MV-4-11 (cell line): Measurements from ENCODE around the gene ENG.
"Not testable (repeated sequence)": the region's sequence is repeated elsewhere in the genome, so short reads cannot be mapped to it uniquely, and the experiment has no call there.

Experiments used
- DNase-seq: peaks from one replicate; lab custom pipeline; 2025; lab: John Stamatoyannopoulos, UW

The ENG gene

GRCh38 chr9:127865645-127866464 is 11.4 kb upstream of the ENG start:
- DNase-seq = no peak

GRCh38 chr9:127863191-127863621 is 8.7 kb upstream of the ENG start:
- DNase-seq = no peak

- DNase-seq = peak; percentile 84
Measured at GRCh38 chr9:127862075-127863011, 7.9 kb upstream of the ENG start.

GRCh38 chr9:127860779-127861178 is 6.3 kb upstream of the ENG start:
- no peak for DNase-seq

- DNase-seq = no peak
Measured at GRCh38 chr9:127860260-127860659, 5.8 kb upstream of the ENG start.

GRCh38 chr9:127858041-127858512 is 3.6 kb upstream of the ENG start:
- no peak for DNase-seq

- no peak for DNase-seq
Measured at GRCh38 chr9:127857278-127857677, 2.8 kb upstream of the ENG start.

- no peak for DNase-seq
Measured at GRCh38 chr9:127856729-127857116, 2.3 kb upstream of the ENG start.

- no peak for DNase-seq
Measured at GRCh38 chr9:127856094-127856728, 1.8 kb upstream of the ENG start.

- DNase-seq = no peak
Measured at GRCh38 chr9:127855522-127855921, 1.1 kb upstream of the ENG start.

GRCh38 chr9:127854960-127855359 is 502 bp upstream of the ENG start:
- no peak for DNase-seq

GRCh38 chr9:127853312-127854183 is 910 bp downstream of the ENG start:
- peak; percentile 10 for DNase-seq

GRCh38 chr9:127852829-127853228 is 1.6 kb downstream of the ENG start:
- DNase-seq = no peak

- no peak for DNase-seq
Measured at GRCh38 chr9:127850286-127850830, 4.1 kb downstream of the ENG start.

- no peak for DNase-seq
Measured at GRCh38 chr9:127848756-127849504, 5.5 kb downstream of the ENG start.

- DNase-seq = no peak
Measured at GRCh38 chr9:127847833-127848755, 6.4 kb downstream of the ENG start.

GRCh38 chr9:127847178-127847510 is 7.3 kb downstream of the ENG start:
- DNase-seq = peak; percentile 69

- no peak for DNase-seq
Measured at GRCh38 chr9:127846443-127847177, 7.8 kb downstream of the ENG start.

GRCh38 chr9:127845619-127846018 is 8.8 kb downstream of the ENG start:
- DNase-seq = not testable (repeated sequence)
